Panc1 (cell line): ENCODE results near the gene CUL4A.

Source experiments
- POLR2AphosphoS5 ChIP-seq: IDR thresholded peaks from 2 replicates; pipeline ENCODE4 v1.6.1; 2012; ENCODE audit warnings: mild to moderate bottlenecking, low read depth, low read length, moderate library complexity
- SIN3A ChIP-seq: IDR thresholded peaks from 2 replicates; pipeline ENCODE4 v1.6.1; 2012; ENCODE audit warnings: low read depth, mild to moderate bottlenecking, low read length, moderate library complexity, borderline replicate concordance; ENCODE audit not compliant: insufficient read depth
- TF ChIP-seq, protein P1 (sequence below): fragments of 450-650 bp; IDR thresholded peaks from 2 replicates; pipeline ENCODE4 v1.5.1; 2017; ENCODE audit warnings: mild to moderate bottlenecking
- TF ChIP-seq, protein P2 (sequence below), 2 experiments: IDR thresholded peaks; 2 replicates each; pipeline ENCODE4 v1.6.1; 2011 to 2012; ENCODE audit warnings: low read depth in 2 of 2, control low read depth in 1 of 2, low read length in 1 of 2, mild to moderate bottlenecking in 1 of 2, moderate library complexity in 1 of 2; ENCODE audit not compliant: insufficient read depth in 1 of 2

DNA sequence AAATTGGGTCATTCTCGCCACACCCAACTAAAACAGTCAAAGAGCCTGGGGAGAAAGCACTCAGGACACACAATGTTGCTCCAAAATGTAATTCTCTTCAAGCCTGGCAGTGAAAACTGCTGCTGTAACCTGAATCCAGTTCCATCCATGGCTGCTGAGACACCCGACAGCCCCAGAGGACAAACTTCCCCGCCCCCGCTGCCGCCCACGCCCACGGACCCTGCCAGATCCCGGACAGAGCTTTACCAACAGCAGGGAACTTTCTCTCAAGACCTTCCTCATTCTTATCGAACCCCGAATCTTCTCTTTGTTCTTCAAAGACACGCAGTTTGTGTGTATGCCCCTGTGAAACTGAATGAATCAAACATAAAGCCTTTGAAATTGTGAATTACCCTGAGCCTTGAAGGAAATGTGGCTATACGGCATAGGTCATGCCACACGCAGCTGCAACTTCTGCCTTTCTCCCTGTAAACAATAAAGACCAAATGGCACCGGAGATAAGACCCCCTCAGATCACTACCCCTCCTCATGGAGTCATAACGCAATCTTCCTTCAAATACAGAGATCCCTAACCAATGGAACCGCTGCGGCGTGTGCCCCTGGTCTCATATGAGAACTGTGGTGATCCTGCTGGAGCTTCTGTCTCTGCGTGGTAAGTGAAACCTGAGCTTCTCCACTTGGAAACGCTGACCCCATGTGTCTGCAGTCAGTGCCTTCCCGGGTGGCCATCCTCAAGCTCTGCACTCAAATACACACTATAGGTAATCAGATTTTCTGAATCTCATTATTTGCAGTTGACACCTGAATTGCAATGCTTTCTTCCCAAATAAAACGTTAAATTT, 82.8 kb downstream of the CUL4A start:
- TF ChIP-seq, protein P1, sequence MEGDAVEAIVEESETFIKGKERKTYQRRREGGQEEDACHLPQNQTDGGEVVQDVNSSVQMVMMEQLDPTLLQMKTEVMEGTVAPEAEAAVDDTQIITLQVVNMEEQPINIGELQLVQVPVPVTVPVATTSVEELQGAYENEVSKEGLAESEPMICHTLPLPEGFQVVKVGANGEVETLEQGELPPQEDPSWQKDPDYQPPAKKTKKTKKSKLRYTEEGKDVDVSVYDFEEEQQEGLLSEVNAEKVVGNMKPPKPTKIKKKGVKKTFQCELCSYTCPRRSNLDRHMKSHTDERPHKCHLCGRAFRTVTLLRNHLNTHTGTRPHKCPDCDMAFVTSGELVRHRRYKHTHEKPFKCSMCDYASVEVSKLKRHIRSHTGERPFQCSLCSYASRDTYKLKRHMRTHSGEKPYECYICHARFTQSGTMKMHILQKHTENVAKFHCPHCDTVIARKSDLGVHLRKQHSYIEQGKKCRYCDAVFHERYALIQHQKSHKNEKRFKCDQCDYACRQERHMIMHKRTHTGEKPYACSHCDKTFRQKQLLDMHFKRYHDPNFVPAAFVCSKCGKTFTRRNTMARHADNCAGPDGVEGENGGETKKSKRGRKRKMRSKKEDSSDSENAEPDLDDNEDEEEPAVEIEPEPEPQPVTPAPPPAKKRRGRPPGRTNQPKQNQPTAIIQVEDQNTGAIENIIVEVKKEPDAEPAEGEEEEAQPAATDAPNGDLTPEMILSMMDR = no peak
- no peak for TF ChIP-seq POLR2AphosphoS5
- no peak for TF ChIP-seq SIN3A
- TF ChIP-seq, protein P2, sequence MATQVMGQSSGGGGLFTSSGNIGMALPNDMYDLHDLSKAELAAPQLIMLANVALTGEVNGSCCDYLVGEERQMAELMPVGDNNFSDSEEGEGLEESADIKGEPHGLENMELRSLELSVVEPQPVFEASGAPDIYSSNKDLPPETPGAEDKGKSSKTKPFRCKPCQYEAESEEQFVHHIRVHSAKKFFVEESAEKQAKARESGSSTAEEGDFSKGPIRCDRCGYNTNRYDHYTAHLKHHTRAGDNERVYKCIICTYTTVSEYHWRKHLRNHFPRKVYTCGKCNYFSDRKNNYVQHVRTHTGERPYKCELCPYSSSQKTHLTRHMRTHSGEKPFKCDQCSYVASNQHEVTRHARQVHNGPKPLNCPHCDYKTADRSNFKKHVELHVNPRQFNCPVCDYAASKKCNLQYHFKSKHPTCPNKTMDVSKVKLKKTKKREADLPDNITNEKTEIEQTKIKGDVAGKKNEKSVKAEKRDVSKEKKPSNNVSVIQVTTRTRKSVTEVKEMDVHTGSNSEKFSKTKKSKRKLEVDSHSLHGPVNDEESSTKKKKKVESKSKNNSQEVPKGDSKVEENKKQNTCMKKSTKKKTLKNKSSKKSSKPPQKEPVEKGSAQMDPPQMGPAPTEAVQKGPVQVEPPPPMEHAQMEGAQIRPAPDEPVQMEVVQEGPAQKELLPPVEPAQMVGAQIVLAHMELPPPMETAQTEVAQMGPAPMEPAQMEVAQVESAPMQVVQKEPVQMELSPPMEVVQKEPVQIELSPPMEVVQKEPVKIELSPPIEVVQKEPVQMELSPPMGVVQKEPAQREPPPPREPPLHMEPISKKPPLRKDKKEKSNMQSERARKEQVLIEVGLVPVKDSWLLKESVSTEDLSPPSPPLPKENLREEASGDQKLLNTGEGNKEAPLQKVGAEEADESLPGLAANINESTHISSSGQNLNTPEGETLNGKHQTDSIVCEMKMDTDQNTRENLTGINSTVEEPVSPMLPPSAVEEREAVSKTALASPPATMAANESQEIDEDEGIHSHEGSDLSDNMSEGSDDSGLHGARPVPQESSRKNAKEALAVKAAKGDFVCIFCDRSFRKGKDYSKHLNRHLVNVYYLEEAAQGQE (IDR thresholded peaks at IDR 0.05; ENCODE audit: insufficient read depth in 1 of 2, low read depth in 2 of 2, low read length in 1 of 2) = no peak
